HG03442 (cell line): ENCODE results near the gene KNCN.

ENCODE experiments used
- ATAC-seq: cut with Tn5 transposase; IDR thresholded peaks from one replicate; pipeline ENCODE4 v1.9.1; 2021; ENCODE audit warnings: mild to moderate bottlenecking, moderate library complexity; ENCODE audit not compliant: unreplicated experiment

The KNCN gene

GRCh38 chr1:46544561-46545240 lies 6.7 kb downstream of the KNCN start:
- ATAC-seq: no peak

- ATAC-seq: no peak
These were observed 7.5 kb downstream of the KNCN start for GRCh38 chr1:46543761-46544560.

- ATAC-seq: no peak
These were observed 8.1 kb downstream of the KNCN start for GRCh38 chr1:46543382-46543760.

GRCh38 chr1:46539972-46540371 lies 11.5 kb downstream of the KNCN start:
- no peak for ATAC-seq

- no peak for ATAC-seq
These were observed 13.3 kb downstream of the KNCN start for GRCh38 chr1:46538147-46538546.

GRCh38 chr1:46537651-46538050 lies 13.8 kb downstream of the KNCN start:
- no peak for ATAC-seq

GRCh38 chr1:46536527-46536926 lies 14.9 kb downstream of the KNCN start:
- no peak for ATAC-seq

- ATAC-seq: peak; percentile 50
These were observed 16.4 kb downstream of the KNCN start for GRCh38 chr1:46535063-46535462.

GRCh38 chr1:46533179-46533864 lies 18.1 kb downstream of the KNCN start:
- peak; percentile 16 for ATAC-seq

GRCh38 chr1:46532498-46533178 lies 18.8 kb downstream of the KNCN start:
- ATAC-seq: peak; percentile 41

GRCh38 chr1:46532095-46532494 lies 19.4 kb downstream of the KNCN start:
- no peak for ATAC-seq

GRCh38 chr1:46530791-46531409 lies 20.5 kb downstream of the KNCN start:
- no peak for ATAC-seq

GRCh38 chr1:46530311-46530710 lies 21.1 kb downstream of the KNCN start:
- ATAC-seq: no peak

- ATAC-seq: no peak
These were observed 22.3 kb downstream of the KNCN start for GRCh38 chr1:46529031-46529630.

GRCh38 chr1:46528297-46528955 lies 23.0 kb downstream of the KNCN start:
- no peak for ATAC-seq

GRCh38 chr1:46527474-46528296 lies 23.8 kb downstream of the KNCN start:
- peak; percentile 52 for ATAC-seq

- ATAC-seq: no peak
These were observed 24.7 kb downstream of the KNCN start for GRCh38 chr1:46526691-46527291.

GRCh38 chr1:46526013-46526690 lies 25.3 kb downstream of the KNCN start:
- no peak for ATAC-seq
